ENCODE measurements around the gene P2RY2. TPM values are rescaled to one million over a fixed set of nuclear protein-coding genes. Genes with fewer than 3 reads are reported as not detected.

Gene P2RY2
- total RNA-seq, 1 donor from 2014 or later: 19.7 TPM

DNA sequence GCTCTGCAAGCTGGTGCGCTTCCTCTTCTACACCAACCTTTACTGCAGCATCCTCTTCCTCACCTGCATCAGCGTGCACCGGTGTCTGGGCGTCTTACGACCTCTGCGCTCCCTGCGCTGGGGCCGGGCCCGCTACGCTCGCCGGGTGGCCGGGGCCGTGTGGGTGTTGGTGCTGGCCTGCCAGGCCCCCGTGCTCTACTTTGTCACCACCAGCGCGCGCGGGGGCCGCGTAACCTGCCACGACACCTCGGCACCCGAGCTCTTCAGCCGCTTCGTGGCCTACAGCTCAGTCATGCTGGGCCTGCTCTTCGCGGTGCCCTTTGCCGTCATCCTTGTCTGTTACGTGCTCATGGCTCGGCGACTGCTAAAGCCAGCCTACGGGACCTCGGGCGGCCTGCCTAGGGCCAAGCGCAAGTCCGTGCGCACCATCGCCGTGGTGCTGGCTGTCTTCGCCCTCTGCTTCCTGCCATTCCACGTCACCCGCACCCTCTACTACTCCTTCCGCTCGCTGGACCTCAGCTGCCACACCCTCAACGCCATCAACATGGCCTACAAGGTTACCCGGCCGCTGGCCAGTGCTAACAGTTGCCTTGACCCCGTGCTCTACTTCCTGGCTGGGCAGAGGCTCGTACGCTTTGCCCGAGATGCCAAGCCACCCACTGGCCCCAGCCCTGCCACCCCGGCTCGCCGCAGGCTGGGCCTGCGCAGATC, 16.5 kb downstream of the P2RY2 start:
- ATAC-seq: no peak
- no peak for DNase-seq
- intact Hi-C loops (cut with micrococcal nuclease): no loop called here

DNA sequence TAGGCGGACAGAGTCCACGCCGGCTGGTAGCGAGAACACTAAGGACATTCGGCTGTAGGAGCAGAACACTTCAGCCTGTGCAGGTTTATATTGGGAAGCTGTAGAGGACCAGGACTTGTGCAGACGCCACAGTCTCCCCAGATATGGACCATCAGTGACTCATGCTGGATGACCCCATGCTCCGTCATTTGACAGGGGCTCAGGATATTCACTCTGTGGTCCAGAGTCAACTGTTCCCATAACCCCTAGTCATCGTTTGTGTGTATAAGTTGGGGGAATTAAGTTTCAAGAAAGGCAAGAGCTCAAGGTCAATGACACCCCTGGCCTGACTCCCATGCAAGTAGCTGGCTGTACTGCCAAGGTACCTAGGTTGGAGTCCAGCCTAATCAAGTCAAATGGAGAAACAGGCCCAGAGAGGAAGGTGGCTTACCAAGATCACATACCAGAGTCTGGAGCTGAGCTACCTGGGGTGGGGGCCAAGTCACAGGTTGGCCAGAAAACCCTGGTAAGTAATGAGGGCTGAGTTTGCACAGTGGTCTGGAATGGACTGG, 17.2 kb downstream of the P2RY2 start:
- intact Hi-C loops (cut with micrococcal nuclease): no loop called here
- ATAC-seq (no peak), DNase-seq (peak; percentile 9)

DNA sequence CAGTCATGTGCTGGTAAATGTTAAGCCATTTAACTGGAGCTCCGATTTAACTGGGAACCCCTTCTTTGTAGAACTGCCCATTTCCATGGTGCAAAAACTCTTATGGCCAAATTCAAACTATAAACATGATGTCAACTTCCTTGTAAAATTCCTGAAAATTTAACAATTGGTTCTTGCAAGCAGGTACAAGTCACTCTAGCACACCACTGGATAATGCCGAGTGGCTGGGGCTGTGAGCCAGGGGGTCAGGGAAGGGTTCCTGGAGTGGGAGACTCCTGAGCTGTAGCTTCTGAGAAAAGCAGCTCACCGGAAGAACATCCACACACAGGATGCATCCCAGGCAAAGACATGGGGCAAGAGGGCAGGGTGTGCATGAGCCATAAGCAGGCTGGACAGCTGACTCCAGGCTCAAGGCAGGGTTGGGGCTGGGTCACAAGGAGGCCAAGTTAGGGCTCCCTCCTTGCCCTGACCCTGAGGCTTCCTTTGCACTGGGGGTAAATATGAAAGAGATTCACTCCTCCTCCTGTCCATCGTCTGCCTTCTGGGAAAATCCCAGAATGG, 18.2 kb downstream of the P2RY2 start:
- intact Hi-C loops (cut with micrococcal nuclease): no loop called here
- ATAC-seq (no peak), DNase-seq (no peak)

DNA sequence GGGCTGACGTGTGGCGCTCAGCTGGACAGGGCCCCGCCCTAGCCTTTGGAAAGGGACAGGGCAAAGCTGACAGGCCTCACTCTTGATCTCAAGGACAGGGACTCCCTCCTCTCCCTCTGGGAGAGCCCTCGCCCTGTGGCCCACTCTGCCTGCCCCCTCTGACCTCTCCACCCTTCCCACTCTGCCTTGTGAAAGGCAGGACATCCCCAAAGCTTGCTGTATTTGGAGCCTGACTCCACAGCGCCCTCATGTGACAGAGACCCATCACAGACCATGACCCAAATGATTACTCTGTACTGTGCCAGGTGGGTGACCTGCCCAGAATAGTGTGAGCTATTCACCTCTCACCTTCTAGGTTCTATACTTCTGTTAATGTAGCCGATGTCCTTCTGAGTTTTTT, 18.8 kb downstream of the P2RY2 start:
- ATAC-seq: peak; percentile 46
- intact Hi-C loops (cut with micrococcal nuclease): no loop called here
- peak; percentile 68 for DNase-seq

DNA sequence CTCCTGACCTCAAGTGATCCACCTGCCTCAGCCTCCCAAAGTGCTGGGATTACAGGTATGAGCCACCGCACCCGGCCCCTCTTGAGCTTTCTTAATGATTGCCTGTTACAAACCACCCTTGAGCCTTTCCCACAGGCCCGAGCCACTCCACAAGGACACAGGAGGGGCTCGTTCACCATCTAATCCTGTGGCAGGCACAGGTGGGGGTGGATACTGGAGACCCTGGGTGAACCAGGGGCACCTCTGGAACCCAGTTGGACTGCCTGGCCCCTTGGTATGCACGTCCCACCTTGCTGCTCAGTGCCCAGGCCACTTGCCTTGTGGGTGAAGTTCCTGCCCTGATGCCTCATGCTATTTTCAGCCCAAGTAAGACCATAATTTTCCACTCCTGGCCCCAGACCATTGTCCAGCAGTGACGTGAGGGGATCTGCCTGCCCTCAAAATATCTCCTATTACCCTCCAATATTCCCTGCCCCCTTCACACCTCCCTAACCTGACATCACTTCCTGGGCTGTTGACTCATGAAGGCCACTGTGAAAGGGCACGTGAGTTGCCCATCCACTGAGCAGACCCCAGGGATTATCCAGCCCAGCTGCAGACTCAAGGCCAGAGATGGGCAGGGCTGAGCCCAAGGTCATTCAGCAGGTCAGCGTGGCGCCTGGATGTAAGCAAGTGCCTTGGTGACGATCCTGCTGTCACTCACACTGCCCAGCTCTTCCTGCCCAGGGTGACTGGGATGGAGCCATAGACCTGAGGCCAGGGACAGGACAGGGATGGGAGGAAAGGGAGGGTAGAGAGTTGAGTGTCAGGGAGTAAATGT, 19.6 kb downstream of the P2RY2 start:
- intact Hi-C loops (cut with micrococcal nuclease): no loop called here
- no peak for DNase-seq
- ATAC-seq: peak; percentile 40

DNA sequence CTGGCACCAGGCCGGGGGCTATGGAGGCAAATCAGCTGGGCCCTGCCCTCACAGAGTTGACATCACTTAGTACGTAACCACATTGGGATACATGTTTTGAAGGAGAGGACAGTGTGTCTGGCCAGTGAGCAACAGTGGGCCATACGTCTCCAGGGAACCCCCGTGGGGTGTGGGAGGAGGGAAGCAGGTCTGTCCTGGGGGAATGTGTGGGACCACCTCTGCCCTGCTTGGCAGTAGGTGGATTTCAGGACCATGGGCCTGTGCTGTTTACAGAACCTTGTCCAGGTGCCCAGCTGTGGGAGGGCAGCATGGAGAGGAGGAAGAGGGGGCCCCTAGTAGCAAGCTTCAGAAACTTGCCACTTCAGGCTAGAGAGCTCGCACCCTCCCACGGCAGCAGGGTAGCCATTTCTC, 21.0 kb downstream of the P2RY2 start:
- intact Hi-C loops (cut with micrococcal nuclease): no loop called here
- ATAC-seq (no peak), DNase-seq (no peak)

DNA sequence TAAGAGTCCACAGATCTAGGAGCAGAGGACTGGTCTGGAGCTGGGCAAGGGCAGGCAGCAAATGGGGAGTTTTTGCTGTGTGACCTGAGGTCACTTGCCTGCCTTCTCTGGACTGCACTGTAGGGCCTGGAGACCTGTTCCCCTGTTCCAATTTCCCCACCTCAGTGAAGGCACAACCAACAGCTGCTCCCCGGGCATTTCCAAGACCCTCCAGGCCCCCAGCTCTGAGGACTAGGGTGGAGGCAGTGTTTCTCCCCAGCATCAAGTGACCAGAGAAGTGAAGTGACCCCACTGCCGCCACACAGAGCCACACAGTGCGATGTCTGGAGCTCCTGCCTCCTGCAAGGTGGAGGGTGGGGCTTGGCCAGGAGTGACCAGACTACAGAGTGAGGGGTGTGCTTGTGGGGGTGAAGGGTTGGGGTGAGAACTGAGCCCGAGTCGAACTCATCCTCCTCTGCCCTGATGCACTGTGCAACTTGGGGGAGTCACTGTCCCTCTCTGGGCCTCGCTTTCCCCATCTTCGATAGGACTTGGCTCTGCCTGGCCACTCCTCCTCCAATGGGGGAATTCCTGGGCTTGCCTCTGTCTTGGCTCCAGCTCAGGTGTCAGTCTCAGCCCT, 21.6 kb downstream of the P2RY2 start:
- no peak for ATAC-seq
- intact Hi-C loops (cut with micrococcal nuclease): loop anchor here (10.0 kb wide), 1 partner anchor 55 kb away; no protein-coding TSS in a partner anchor
- no peak for DNase-seq

DNA sequence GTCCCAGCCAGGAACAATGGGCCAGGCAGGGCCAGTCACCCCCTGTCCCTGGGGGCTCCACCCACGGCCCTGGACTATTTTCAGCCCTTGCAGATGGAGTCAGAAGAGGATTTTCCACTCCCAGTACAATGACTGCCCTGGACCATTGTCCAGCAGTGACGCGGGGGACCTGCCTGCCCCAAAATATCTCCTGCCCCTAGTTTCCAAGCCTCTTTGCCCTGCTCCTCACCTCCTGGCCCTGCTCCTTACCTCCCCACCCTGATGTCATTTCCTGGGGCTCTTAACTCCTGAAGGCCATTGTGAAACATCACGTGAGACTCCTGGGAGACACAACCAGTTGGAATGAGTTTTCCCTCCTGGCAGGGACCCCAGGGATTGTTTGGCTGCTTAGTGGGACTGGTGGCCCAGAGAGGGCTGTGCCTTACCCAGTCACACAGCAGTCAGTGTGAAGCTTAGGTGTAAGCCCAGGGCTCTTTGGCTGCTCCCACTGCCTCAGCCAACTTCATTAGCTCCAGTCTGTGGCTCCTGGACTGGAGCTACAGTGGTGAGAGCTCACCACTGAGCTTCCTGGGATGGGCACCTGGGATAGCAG, 22.2 kb downstream of the P2RY2 start:
- DNase-seq (peak; percentile 85), ATAC-seq (peak; percentile 80)
- intact Hi-C loops (cut with micrococcal nuclease): loop anchor here (10.0 kb wide), 1 partner anchor 55 kb away; no protein-coding TSS in a partner anchor

DNA sequence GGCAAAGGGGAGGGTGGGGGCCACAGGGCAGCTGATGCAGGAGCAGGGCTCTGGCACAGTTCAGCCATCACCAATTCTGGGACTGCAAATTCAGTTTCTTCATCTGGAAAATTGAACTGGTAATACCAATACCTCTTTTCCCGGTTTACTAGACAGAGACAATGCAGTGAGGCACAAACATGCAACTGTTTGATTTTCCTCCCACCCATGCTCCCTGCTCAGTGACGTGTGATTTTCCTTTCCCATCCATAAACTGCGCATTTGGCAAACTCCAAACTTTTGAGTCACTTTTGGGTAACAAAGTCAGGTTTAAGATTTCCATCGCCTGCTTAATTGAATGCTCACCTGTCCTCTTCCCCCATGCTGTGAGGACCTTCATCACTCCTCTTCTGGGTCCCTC, 23.2 kb downstream of the P2RY2 start:
- intact Hi-C loops (cut with micrococcal nuclease): loop anchor here (10.0 kb wide), 1 partner anchor 56 kb away; no protein-coding TSS in a partner anchor
- ATAC-seq (no peak), DNase-seq (no peak)

DNA sequence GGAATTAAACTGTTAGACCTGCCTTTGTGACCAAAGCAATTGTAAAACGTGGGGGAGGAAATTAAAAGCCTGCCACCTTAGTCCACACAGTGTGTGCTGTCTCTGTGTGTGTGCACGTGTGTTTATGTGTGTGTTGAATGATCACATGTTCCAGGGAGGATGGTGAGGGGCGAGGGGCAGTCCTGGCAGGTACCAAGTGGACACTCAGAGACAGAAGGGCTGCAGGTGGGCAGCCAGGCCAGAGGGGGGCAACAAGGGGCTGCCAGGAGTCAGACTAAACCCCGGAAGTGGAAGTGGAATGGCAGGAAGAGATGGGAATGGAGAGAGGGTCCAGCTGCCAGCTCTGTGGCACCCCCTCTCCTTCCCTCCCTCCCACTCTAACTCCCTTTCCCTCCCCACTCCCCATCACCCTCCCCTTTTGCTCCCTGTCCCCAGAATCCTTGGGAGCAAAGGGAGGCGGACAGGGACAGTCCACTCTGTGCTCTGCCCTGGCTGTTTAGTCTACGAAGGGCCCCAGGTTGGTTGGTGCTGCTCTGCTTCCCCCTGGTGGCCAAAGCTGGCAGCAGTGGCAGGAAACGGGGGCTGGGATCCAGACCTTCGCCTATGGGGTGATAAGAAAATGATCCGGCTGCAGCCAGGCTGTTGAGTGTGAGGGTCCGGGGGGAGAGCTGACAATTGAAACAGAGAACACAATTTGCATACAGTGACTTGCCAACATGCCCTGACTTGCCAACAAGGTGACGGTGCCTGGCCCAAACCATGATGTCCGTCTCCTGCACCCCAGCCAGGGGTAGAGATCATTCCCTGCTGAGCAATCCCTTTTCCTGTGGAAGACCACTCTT, 24.4 kb downstream of the P2RY2 start:
- ATAC-seq: peak; percentile 50
- intact Hi-C loops (cut with micrococcal nuclease): loop anchor here (10.0 kb wide), 1 partner anchor 58 kb away; no protein-coding TSS in a partner anchor
- peak; percentile 85 for DNase-seq

DNA sequence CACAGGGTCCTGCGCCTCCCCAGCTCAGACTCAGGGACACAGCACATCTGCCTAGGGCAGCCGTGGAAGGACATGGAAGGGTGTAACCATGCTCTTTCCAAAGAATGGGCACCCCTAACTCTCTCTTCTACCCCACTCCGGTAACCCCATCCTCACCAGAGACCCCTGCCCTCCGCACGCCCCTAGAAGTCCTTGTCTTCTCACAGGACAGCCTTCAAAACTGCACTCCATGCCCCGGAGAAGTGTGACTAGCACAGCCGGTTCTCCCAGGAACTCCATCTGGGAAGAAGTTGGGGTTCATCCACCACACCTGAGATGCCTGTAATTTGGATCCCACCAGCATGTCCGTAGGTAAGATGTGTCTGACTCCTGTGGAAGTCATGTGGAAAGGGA, 25.0 kb downstream of the P2RY2 start:
- no peak for DNase-seq
- no peak for ATAC-seq
- intact Hi-C loops (cut with micrococcal nuclease): loop anchor here (10.0 kb wide), 1 partner anchor 58 kb away; no protein-coding TSS in a partner anchor

DNA sequence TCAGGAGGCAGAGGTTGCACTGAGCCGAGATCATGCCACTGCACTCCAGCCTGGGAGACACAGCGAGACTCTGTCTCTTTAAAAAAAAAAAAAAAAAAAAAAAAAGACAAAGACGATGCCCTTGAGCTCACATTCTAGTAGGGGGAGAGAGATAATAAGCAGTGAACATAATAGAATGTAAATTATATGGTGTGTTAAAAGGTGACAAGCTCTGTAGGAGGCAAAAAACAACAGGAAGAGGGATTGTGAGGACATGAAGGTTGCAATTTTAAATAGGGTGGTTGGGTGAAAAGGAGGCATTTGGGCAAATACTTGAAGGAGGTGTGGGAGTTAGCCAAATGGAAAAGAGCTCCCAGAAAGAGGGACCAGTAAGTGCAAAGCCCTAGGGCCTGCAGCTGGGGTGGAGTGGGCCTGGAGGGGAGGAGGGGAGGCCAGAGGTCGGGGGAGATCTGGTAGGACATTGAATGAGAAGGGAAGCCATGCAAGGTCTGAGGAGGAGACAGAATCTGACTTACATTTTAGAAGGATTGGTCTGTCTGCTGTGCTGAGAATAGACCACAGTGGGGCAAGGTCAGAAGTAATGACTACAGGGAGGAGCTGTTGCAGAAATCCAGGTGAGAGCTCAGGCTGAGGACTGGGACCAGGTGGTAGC, 26.6 kb downstream of the P2RY2 start:
- DNase-seq (no peak), ATAC-seq (no peak)
- intact Hi-C loops (cut with micrococcal nuclease): loop anchor here (10.0 kb wide), 1 partner anchor 60 kb away; no protein-coding TSS in a partner anchor

DNA sequence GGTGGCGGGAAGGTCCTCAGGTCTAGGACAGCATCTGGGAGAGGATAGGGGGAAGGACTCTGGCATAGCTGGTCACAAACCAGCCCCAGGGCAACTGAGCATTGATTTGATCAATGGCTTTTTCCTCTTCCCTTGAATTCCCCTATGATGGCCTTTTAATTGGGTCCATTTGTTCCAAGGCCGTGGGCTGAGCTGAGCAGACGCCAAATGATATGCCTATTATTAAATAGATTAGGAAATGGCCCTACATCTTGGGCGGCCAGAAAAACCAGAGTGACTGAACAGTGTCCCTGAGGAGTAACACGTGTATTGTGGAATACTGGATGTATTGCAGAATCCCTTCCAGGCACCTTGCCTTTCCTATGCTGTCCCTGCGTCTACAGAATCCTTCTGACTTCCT, 27.4 kb downstream of the P2RY2 start:
- no peak for DNase-seq
- intact Hi-C loops (cut with micrococcal nuclease): loop anchor here (10.0 kb wide), 1 partner anchor 61 kb away; no protein-coding TSS in a partner anchor
- ATAC-seq: no peak

DNA sequence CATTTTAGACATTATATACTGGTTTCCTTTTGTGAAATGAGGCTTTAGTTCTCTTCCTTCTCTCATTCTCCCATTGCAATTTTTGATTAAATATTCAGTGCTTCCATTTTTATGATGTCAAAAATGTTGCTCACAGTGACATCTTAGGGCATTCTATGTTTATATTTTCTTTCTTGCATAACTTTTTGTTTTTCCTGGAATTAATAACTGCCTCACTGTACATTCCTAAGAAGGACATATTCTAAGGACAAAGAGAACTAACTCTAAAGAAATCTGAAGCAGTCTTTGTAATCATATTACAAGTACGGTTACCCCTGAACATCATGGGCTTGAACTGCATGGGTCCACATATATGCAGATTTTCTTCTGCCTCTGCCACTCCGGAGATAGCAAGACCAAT, 28.2 kb downstream of the P2RY2 start:
- DNase-seq (no peak), ATAC-seq (no peak)
- intact Hi-C loops (cut with micrococcal nuclease): loop anchor here (10.0 kb wide), 1 partner anchor 62 kb away; no protein-coding TSS in a partner anchor

DNA sequence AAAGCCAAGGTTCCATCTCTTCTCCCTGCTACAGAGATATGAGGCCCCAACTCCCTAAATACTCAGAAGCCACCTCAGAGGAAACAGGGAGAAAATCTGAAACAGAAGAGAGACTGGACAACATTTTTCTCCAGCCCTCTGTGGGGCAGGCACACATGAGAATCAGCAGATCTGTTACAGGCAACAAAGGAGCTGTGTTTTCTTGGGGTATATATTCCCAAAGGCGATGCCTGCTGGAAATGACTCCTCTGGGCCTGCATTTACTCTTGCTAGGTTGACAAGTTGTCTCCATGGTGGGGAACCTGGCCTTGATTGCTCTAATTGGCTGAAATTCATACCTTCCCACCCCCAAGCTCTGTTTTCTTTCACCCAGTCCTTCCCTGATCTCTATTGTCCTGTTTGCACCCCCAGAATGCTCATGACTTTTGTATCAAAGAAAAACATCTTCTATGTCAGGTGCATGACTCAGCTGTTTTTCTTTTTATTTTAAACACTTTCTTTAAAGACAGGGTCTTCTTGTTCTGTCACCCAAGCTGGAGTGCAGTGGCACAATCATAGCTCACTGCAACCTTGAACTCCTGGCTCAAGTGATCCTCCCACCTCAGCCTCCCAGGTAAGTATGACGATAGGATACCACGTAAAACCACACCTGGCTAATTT, 30.6 kb downstream of the P2RY2 start:
- intact Hi-C loops (cut with micrococcal nuclease): loop anchor here (10.0 kb wide), 1 partner anchor 64 kb away; no protein-coding TSS in a partner anchor
- ATAC-seq (no peak), DNase-seq (no peak)

DNA sequence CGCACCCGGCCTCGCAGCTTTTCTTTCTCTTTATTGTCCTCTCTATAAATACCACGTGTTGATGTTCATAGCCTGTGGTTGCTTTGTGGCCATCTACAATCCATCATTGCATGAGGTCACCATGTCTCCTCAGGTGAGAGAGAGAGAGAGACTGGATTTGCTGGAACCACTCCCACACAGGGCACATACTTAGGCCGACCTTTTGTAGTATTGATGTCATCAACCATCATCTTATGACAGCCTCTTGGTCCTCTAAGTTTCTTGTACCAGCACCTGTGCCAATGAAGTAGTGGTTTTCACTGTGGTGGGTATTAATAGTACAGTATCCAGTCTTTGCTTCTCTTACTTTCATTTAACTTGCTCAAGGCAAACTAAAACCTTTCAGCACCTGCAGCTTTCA, 31.2 kb downstream of the P2RY2 start:
- ATAC-seq: no peak
- intact Hi-C loops (cut with micrococcal nuclease): loop anchor here (10.0 kb wide), 1 partner anchor 65 kb away; no protein-coding TSS in a partner anchor

More for the DNA sequence above, 31.2 kb downstream of the P2RY2 start:
- no peak for DNase-seq
